Activated CD4-positive, alpha-beta T cell treated with anti-CD3 and anti-CD28 coated beads for 48 hours (primary cell): ENCODE data around the gene VWA7.
"Not testable (repeated sequence)": the region's sequence is repeated elsewhere in the genome, so short reads cannot be mapped to it uniquely, and the experiment has no call there.

Source experiments
- DNase-seq: peaks from one replicate; pipeline ENCODE4 v3.0.0-alpha.2; 2020

Gene VWA7

GRCh38 chr6:31776989-31777666 lies at the start of gene VWA7:
VWA7 (minus strand) TSS chr6:31777328; CDS start chr6:31776779, 549 bp downstream.
- DNase-seq = peak; percentile 83

DNA sequence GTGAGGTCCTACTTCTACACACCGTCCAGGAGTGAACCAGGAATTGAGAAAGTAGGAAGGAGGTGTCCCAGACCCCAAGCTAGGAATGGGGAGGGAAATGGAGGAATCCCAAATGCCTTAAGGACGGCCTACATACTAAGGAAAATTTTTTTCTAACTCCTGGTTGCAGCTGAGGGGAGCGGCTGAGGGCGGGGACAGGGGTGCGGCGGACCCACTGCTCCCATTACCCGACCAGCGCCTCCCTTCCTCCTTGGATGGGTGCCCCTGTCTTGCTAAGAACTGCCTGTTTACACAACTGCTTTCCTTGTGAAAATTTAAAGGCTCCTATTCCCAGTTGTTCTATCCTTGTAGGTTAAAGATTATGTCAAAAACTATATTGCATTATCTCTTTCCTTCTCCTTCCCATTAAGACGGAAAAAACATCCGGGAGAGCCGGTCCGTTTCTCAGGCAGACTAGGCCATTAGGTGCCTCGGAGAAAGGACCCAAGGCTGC lies 49.7 kb upstream of the VWA7 start:
- peak; percentile 64 for DNase-seq

DNA sequence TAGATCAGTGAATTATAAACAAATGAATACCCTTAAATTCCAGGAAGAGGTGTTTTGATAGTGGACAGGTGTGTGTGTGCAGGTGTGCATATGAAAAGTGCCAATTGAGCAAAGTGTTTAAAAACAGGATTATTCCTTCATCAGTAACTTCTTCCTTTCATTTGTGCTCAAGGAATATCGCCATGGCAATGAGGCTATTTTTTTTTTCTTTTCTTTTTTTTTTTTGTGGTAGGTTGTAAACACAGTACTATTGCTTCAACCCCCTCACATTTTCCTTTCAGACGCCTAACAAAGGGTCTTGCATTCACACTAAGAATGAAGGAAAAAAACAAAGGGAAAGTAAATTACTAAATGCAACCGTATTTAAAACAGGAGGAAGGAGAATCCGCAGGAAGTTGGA lies 48.4 kb upstream of the VWA7 start:
- DNase-seq = no peak

GRCh38 chr6:31823592-31824196 lies 46.6 kb upstream of the VWA7 start:
- not testable (repeated sequence) for DNase-seq

- peak; percentile 66 for DNase-seq
Observed at GRCh38 chr6:31822036-31822821, 45.1 kb upstream of the VWA7 start.

DNA sequence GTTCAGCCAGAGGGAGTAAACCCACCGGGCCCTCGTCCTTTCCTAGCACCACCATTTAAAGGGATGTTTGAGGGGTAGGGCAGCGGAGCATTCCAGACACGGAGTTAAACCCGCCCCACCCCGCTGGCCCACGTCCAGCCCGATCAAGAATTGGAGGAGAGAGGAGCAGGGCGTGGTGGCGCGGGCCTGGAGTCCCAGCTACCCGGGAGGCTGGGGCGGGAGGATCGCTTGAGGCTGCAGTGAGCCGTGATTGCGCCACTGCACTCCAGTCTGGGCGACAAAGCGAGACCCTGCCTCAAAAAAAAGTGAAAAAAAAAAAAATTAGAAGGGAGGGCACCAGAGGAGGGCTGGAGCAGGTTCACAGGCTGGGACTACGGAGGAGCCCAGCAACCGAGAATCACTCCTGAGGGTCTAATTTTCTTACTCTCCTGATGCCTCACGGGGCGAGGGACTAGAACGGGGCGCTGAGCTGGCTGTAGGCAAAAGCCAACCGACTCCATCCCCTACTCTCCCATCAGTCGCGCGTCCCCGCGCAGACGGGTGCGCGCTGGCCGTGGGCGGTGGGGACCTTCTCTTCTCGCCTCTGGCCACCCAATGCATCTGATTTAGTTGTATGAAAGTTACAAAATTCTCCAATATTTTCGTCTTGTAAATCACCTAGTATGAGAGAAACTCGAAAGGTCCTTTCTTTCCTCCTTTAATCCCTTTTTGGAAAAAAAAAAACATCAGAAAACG lies 44.3 kb upstream of the VWA7 start:
- peak; percentile 87 for DNase-seq

- not testable (repeated sequence) for DNase-seq
Observed at GRCh38 chr6:31820399-31820798, 43.3 kb upstream of the VWA7 start.

- DNase-seq = no peak
Observed at GRCh38 chr6:31819871-31820299, 42.8 kb upstream of the VWA7 start.

DNA sequence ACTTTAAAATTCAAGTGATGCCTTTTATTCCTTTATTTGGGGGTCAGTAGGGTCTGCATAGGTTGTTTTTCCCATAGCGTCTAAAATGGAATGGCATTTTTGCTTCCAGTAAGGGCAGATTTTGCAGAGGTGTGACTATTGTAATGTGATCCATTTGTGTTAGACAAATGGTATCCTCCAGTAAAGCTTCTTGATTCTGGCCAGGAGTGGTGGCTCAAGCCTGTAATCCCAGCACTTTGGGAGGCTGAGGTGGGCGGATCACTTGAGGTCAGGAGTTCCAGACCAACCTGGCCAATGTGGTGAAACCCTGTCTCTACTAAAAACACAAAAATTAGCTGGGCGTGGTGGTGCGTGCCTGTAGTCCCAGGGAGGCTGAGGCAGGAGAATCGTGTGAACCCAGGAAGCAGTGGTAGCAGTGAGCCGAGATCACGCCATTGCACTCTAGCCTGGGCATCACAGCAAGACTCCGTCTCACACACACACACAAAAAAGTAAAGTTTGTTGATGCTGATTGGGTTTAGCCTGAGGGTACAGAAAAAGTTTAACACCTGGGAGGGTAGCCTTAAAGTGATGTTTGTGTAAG lies 40.9 kb upstream of the VWA7 start:
- not testable (repeated sequence) for DNase-seq

- DNase-seq = not testable (repeated sequence)
Observed at GRCh38 chr6:31817133-31817928, 40.2 kb upstream of the VWA7 start.

DNA sequence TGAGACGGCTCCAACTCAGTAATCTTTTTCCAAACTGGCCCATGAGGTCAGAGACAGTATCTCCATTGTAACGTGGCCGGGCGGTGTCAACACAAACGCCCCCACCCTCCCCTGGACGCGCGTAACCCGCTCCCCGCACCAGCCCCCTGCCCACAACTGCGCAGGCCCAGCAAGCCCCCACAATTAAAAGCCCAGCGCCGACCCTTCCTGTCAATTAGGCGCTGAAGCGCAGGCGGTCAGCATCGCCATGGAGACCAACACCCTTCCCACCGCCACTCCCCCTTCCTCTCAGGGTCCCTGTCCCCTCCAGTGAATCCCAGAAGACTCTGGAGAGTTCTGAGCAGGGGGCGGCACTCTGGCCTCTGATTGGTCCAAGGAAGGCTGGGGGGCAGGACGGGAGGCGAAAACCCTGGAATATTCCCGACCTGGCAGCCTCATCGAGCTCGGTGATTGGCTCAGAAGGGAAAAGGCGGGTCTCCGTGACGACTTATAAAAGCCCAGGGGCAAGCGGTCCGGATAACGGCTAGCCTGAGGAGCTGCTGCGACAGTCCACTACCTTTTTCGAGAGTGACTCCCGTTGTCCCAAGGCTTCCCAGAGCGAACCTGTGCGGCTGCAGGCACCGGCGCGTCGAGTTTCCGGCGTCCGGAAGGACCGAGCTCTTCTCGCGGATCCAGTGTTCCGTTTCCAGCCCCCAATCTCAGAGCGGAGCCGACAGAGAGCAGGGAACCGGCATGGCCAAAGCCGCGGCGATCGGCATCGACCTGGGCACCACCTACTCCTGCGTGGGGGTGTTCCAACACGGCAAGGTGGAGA lies 38.1 kb upstream of the VWA7 start, which contains the start of the genes HSPA1A and HSPA1L:
Gene HSPA1A, plus strand, starts transcription at position 519 of the 814 bp plus-strand sequence. Its CDS starts 214 bp downstream, at position 733.
Gene HSPA1L, minus strand, starts transcription at position 259 of the 814 bp plus-strand sequence. CDS start 3,311 bp downstream, outside the sequence.
- DNase-seq = peak; percentile 70

DNA sequence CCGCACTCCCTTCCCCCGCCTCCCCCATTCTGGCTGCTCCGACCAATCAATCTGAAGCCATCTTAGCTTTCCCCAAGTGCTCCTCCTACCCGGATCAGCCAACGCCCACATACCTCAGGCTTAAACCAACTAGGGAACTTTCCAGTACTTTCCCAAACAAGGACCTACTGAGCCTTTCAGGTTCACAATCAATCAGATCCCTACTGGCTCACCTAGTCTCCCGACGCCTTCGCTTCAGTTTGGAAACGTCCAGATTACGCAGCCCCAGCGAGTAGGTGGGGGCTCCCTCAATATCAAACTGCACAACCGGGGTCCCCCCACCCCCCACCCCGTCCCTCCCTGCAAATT lies 37.5 kb upstream of the VWA7 start:
- peak; percentile 76 for DNase-seq

GRCh38 chr6:31813465-31813849 lies 36.3 kb upstream of the VWA7 start:
- no peak for DNase-seq

GRCh38 chr6:31811645-31812044 lies 34.5 kb upstream of the VWA7 start:
- DNase-seq = no peak

GRCh38 chr6:31808599-31808998 lies 31.5 kb upstream of the VWA7 start:
- DNase-seq = not testable (repeated sequence)

GRCh38 chr6:31806470-31807272 lies 29.5 kb upstream of the VWA7 start, which contains the start of gene LSM2:
LSM2 (minus strand) TSS chr6:31806966; CDS start chr6:31806757, 209 bp downstream.
- DNase-seq = peak; percentile 98

DNA sequence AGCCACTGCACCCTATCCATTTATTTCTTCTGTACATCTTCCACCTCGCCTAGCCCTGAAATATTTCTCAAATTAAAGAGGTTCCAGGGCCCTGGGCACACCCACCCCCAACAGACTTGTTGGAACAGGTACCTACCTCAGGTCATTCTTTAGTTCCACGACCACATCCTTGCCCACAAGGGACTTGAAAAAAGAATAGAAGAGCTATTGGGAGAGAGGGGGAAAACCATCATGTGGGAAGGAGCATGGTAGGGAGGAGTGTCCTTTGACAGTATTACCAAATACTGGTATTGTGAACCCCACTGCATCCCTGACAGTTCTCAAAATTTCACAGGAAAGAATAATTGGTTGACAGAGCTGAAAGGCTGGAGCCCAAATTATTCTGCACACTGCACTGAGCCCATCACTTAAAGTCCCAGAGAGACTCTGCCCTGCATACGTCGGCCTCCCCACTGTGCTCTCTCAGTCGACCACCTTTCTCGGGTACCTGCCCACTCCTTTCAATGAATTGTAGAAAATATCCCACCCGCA lies 28.9 kb upstream of the VWA7 start:
- no peak for DNase-seq

DNA sequence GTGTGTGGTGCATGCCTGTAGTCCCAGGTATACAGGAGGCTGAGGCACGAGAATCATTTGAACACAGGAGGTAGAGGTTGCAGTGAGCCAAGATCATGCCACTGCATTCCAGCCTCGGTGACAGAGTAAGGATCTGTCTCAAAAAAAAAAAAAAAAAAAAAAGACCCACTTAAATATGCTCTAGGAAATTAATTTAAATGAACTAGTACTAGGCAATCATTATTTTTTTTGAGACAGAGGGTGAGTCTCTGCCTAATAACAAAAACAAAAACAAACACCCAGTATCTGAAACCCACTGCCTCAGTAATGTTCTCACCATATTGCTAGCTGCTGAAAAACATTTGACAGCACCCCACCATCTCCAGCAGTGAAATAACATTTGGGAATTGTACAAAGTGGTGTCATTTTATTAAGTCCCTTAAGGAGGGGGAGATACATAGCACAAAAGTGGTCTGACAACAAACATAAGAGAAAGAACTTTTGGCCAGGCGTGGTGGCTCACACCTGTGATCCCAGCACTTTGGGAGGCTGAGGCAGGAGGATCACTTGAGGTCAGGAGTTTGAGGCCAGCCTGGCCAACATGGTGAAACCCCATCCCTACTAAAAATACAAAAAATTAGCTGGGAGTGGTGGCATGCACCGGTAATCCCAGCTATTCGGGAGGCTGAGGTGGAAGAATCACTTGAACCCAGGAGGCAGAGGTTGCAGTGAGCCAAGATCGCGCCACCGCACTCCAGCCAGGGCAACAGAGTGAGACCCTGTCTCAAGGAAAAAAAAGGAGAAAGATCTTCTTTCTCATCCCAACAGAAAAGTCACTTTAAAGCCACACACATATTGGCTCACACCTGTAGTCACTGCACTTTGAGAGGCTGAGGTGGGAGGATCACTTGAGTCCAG lies 24.2 kb upstream of the VWA7 start:
- DNase-seq = not testable (repeated sequence)
